WTC11 (cell line): ENCODE data around the gene USB1. TPM values are rescaled to one million over a fixed set of nuclear protein-coding genes. Genes with fewer than 3 reads are reported as not detected.

Experiments used
- ATAC-seq: fragments of 200-7000 bp; cut with Tn5 transposase; 2 replicates; pipeline ENCODE4 v1.10.0; 2021; ENCODE audit warnings: mild to moderate bottlenecking, moderate library complexity
- CTCF ChIA-PET: fragments of 300-600 bp; sonication (Branson Sonifier 250); formaldehyde crosslinking; loops from one replicate; lab custom pipeline; 2021; ENCODE audit warnings: antibody characterized with exemption; lab: Charles Lee
- POLR2A ChIA-PET: fragments of 350-600 bp; sonication (Branson Sonifier 250); formaldehyde crosslinking; loops from one replicate; lab custom pipeline; 2021; ENCODE audit warnings: antibody characterized with exemption; lab: Charles Lee
- DNase-seq: peaks from one replicate; pipeline ENCODE4 v3.0.0; 2021; ENCODE audit warnings: low spot score
- H3K27ac Mint-ChIP-seq: 2 replicates; pipeline ENCODE4 v1.8.0; 2021; ENCODE audit warnings: mixed read lengths
- H3K27me3 Mint-ChIP-seq: 2 replicates; pipeline ENCODE4 v1.8.0; 2021; ENCODE audit warnings: low read depth, mild to moderate bottlenecking, moderate library complexity, mixed read lengths
- H3K36me3 Mint-ChIP-seq: 2 replicates; pipeline ENCODE4 v1.8.0; 2021; ENCODE audit warnings: mixed read lengths
- H3K4me1 Mint-ChIP-seq: 2 replicates; pipeline ENCODE4 v1.8.0; 2022; ENCODE audit warnings: mixed read lengths
- H3K4me3 Mint-ChIP-seq: 2 replicates; pipeline ENCODE4 v1.8.0; 2021; ENCODE audit warnings: mild to moderate bottlenecking, moderate library complexity, mixed read lengths
- H3K9me3 Mint-ChIP-seq: 2 replicates; pipeline ENCODE4 v1.8.0; 2021; ENCODE audit warnings: mixed read lengths
- CREB1 ChIP-seq: sonication (generic); formaldehyde crosslinking; IDR thresholded peaks from 2 replicates; pipeline ENCODE4 v1.8.0; 2023; ENCODE audit warnings: mild to moderate bottlenecking, missing genetic modification reagents
- CTCF ChIP-seq: fragments of 200-600 bp; IDR thresholded peaks from 2 replicates; pipeline ENCODE4 v1.8.0; 2022; ENCODE audit warnings: antibody characterized with exemption
- PRRX2 ChIP-seq: fragments of 250-450 bp; sonication (Bioruptor Pico); IDR thresholded peaks from 2 replicates; pipeline ENCODE4 v1.8.0; 2021; ENCODE audit warnings: mild to moderate bottlenecking
- RELA ChIP-seq: sonication (generic); formaldehyde crosslinking; IDR thresholded peaks from 2 replicates; pipeline ENCODE4 v1.8.1; 2022; ENCODE audit warnings: missing genetic modification reagents, mild to moderate bottlenecking, borderline replicate concordance
- TCF7 ChIP-seq: sonication (generic); formaldehyde crosslinking; IDR thresholded peaks from 2 replicates; pipeline ENCODE4 v1.8.0; 2022; ENCODE audit warnings: mild to moderate bottlenecking, low read depth, missing genetic modification reagents, moderate library complexity
- TEAD1 ChIP-seq: sonication (generic); formaldehyde crosslinking; IDR thresholded peaks from 2 replicates; pipeline ENCODE4 v1.8.0; 2022; ENCODE audit warnings: mild to moderate bottlenecking, missing genetic modification reagents
- ZBTB43 ChIP-seq: sonication (generic); formaldehyde crosslinking; IDR thresholded peaks from 2 replicates; pipeline ENCODE4 v1.8.1; 2023; ENCODE audit warnings: mild to moderate bottlenecking, missing genetic modification reagents
- ZNF263 ChIP-seq: sonication (generic); formaldehyde crosslinking; IDR thresholded peaks from 2 replicates; pipeline ENCODE4 v1.8.1; 2022; ENCODE audit warnings: low read depth, mild to moderate bottlenecking, moderate library complexity, missing genetic modification reagents
- ZNF416 ChIP-seq: fragments of 250-450 bp; sonication (Bioruptor Pico); IDR thresholded peaks from 2 replicates; pipeline ENCODE4 v1.9.0; 2021; ENCODE audit warnings: mild to moderate bottlenecking, inconsistent platforms
- total RNA-seq: library from RNA; stranded (reverse); gene quantifications from 3 replicates; pipeline ENCODE4 v1.2.3, GENCODE V29; 2021
- TF ChIP-seq, protein P1 (sequence below): fragments of 250-450 bp; sonication (Bioruptor Pico); IDR thresholded peaks from 2 replicates; pipeline ENCODE4 v2.1.2; 2022; ENCODE audit warnings: mild to moderate bottlenecking, moderate library complexity
- TF ChIP-seq, protein P2 (sequence below): sonication (generic); formaldehyde crosslinking; IDR thresholded peaks from 2 replicates; pipeline ENCODE4 v1.8.0; 2022; ENCODE audit warnings: mild to moderate bottlenecking, missing genetic modification reagents
- TF ChIP-seq, protein P3 (sequence below): sonication (generic); formaldehyde crosslinking; conservative IDR thresholded peaks from 2 replicates; pipeline ENCODE4 v1.8.1; 2023; ENCODE audit warnings: mild to moderate bottlenecking, low read depth, missing genetic modification reagents, moderate library complexity

Gene USB1
- total RNA-seq, 1 experiment from 2014 or later = 67.1 TPM

- TF ChIP-seq, protein P1, sequence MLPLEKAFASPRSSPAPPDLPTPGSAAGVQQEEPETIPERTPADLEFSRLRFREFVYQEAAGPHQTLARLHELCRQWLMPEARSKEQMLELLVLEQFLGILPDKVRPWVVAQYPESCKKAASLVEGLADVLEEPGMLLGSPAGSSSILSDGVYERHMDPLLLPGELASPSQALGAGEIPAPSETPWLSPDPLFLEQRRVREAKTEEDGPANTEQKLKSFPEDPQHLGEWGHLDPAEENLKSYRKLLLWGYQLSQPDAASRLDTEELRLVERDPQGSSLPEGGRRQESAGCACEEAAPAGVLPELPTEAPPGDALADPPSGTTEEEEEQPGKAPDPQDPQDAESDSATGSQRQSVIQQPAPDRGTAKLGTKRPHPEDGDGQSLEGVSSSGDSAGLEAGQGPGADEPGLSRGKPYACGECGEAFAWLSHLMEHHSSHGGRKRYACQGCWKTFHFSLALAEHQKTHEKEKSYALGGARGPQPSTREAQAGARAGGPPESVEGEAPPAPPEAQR = no peak
These were observed 1.1 kb upstream of the USB1 start, which contains the start of gene ZNF319 (continued) for GRCh38 chr16:57999971-58000705.

DNA sequence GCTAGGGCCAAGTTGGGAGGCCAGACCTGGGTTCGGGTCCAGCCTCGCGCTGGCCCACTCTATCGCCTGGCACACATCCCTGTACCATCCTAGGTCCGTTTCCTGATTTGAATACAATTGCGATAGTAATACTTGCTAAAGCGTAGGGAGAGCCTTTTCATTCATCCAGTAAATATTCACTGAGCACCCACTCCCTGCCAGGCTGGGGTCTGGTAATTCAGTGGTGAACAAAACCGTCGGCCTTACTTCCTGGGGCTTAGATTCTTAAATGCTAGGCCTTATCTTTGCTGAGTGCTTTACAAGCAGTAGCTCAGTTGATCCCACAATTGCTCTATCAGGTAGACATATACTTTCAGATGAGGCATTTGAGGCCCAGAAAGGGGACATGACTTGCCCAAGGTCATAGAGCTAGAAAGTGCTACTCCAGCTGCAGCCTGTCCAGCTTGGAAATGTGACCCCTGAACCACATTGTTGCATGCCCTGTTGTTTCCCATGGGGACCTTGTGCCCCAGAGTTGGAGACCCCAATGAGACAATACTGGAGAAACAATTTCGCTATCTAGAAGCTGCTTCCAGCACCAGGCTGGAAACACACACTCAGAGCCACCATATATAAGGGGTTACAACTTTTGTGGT, 691 bp downstream of the USB1 start:
- POLR2A ChIA-PET = interaction anchor here (0.6 kb wide), 1 partner anchor 479 kb away, joined by 3 read pairs; no protein-coding TSS in a partner anchor
- H3K9me3 Mint-ChIP-seq = peaks cover 4% of the 10 kb centered on the region; the same call in 1 of the 2 replicates
- ATAC-seq = no peak
- TF ChIP-seq, protein P2, sequence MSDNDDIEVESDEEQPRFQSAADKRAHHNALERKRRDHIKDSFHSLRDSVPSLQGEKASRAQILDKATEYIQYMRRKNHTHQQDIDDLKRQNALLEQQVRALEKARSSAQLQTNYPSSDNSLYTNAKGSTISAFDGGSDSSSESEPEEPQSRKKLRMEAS (CRISPR knock-in tag) = no peak
- TF ChIP-seq CTCF (no peak), PRRX2 (CRISPR knock-in tag) (no peak)
- TF ChIP-seq, all 79 proteins: peak for 0
- no peak for DNase-seq
- Mint-ChIP-seq H3K27ac (no peak overlapping the region), H3K4me3 (peak overlapping the region; percentile 83), H3K27me3 (no peaks in the 10 kb centered on the region), H3K36me3 (peaks cover 29% of the 10 kb centered on the region), H3K4me1 (peaks cover 23% of the 10 kb centered on the region)
- CTCF ChIA-PET = interaction anchor here (0.6 to 6.1 kb wide), 16 partner anchors 9 to 267 kb away, joined by 3 to 56 read pairs (median 4); partner anchors contain the start of gene KATNB1

DNA sequence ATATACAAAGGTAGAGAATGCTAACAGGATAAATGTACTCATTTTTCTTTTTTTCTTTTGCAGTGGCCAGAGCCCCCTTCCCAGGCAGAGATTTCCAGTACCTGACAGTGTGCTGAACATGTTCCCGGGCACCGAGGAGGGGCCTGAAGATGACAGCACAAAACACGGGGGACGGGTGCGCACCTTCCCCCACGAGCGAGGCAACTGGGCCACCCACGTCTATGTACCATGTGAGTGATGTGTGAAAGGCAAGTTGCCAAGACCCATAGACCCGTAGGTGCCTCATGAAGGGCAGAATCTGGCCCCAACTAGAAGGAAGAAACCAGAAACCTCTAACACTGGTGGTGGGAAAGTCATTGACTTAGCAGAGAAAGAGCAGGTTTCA, 1.2 kb downstream of the USB1 start:
- ChIA-PET CTCF (interaction anchor here (1.5 to 6.1 kb wide), 6 partner anchors 18 to 119 kb away, joined by 4 to 56 read pairs (median 11); no protein-coding TSS in a partner anchor), POLR2A (interaction anchor here (0.6 kb wide), 1 partner anchor 478 kb away, joined by 3 read pairs; no protein-coding TSS in a partner anchor)
- no peak overlapping the region for H3K27ac Mint-ChIP-seq
- ATAC-seq = no peak
- no peak for DNase-seq
- H3K36me3 Mint-ChIP-seq = peaks cover 29% of the 10 kb centered on the region
- H3K27me3 Mint-ChIP-seq = no peaks in the 10 kb centered on the region
- TF ChIP-seq ZNF416 (no peak), TEAD1 (CRISPR knock-in tag) (no peak), CREB1 (CRISPR knock-in tag) (no peak), ZNF263 (CRISPR knock-in tag) (no peak), RELA (no peak), ZBTB43 (CRISPR knock-in tag) (no peak), TCF7 (CRISPR knock-in tag) (no peak)
- TF ChIP-seq, protein P3, sequence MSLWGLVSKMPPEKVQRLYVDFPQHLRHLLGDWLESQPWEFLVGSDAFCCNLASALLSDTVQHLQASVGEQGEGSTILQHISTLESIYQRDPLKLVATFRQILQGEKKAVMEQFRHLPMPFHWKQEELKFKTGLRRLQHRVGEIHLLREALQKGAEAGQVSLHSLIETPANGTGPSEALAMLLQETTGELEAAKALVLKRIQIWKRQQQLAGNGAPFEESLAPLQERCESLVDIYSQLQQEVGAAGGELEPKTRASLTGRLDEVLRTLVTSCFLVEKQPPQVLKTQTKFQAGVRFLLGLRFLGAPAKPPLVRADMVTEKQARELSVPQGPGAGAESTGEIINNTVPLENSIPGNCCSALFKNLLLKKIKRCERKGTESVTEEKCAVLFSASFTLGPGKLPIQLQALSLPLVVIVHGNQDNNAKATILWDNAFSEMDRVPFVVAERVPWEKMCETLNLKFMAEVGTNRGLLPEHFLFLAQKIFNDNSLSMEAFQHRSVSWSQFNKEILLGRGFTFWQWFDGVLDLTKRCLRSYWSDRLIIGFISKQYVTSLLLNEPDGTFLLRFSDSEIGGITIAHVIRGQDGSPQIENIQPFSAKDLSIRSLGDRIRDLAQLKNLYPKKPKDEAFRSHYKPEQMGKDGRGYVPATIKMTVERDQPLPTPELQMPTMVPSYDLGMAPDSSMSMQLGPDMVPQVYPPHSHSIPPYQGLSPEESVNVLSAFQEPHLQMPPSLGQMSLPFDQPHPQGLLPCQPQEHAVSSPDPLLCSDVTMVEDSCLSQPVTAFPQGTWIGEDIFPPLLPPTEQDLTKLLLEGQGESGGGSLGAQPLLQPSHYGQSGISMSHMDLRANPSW = no peak
- H3K9me3 Mint-ChIP-seq = peaks cover 7% of the 10 kb centered on the region; the same call in 1 of the 2 replicates
- H3K4me1 Mint-ChIP-seq = peaks cover 23% of the 10 kb centered on the region
- peak overlapping the region; percentile 83 for H3K4me3 Mint-ChIP-seq
